ENCODE measurements around the gene SPATA31C2. TPM values are rescaled to one million over a fixed set of nuclear protein-coding genes. Genes with fewer than 3 reads are reported as not detected.

The SPATA31C2 gene
- total RNA-seq, 2 donors from 2014 or later, result not detected

GRCh38 chr9:88180081-88180765, 41.9 kb upstream of the SPATA31C2 start:
- Histone ChIP-seq H3K36me3 (ENCODE audit: control insufficient read depth, insufficient read depth, low read length) (no peaks in the 10 kb centered on the region), H3K9ac (ENCODE audit: extremely low read depth, low read length, poor library complexity, severe bottlenecking) (no peak overlapping the region), H3K9me3 (ENCODE audit: control insufficient read depth, low read length) (no peaks in the 10 kb centered on the region), H3K27me3 (ENCODE audit: control insufficient read depth, insufficient read depth, low read length, poor library complexity, severe bottlenecking) (no peaks in the 10 kb centered on the region), H3K4me3 (ENCODE audit: low read length) (no peak overlapping the region), H3K27ac (ENCODE audit: low read depth, low read length) (no peak overlapping the region), H3K4me1 (ENCODE audit: control insufficient read depth, insufficient read depth, low read length) (no peaks in the 10 kb centered on the region)
- H3K4me1 Mint-ChIP-seq, result no peaks in the 10 kb centered on the region
- TF ChIP-seq CTCF (conservative IDR thresholded peaks at IDR 0.05), result no peak
- 97 to 98% methylated on average over 13 to 23 of the region's 23 CpGs for WGBS, 2 experiments (ENCODE audit: insufficient coverage in 1 of 2, insufficient read length in 1 of 2)
- no peak overlapping the region for H3K27ac Mint-ChIP-seq
- no peaks in the 10 kb centered on the region for H3K27me3 Mint-ChIP-seq (ENCODE audit: insufficient read depth)
- no peaks in the 10 kb centered on the region for H3K36me3 Mint-ChIP-seq (ENCODE audit: low read depth)
- no peaks in the 10 kb centered on the region for H3K9me3 Mint-ChIP-seq
- DNase-seq, result no peak
- no peak overlapping the region for H3K4me3 Mint-ChIP-seq

DNA sequence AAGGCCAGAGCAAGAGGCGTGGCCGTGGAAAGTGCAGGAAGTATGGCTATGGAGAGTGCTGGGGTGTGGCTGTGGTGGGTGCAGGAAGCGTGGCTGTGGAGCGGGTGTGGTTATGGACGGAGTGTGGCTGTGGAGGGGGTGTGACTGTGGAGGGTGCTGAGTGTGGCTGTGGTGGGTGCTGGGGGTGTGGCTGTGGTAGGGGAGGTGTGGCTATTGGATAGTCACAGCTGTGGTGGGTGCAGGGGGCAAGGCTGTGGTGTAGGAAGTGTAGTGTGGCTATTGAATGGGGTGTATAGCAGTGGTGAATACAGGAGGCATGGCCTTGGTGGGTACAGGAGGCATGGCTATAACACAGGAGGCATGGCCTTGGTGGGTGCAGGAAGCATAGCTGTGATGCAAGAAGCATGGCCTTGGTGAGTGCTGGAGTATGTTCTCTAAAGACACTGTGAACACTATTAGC, 40.8 kb upstream of the SPATA31C2 start:
- Mint-ChIP-seq H3K9me3 (no peaks in the 10 kb centered on the region), H3K27me3 (ENCODE audit: insufficient read depth) (no peaks in the 10 kb centered on the region), H3K36me3 (ENCODE audit: low read depth) (no peaks in the 10 kb centered on the region), H3K4me1 (no peaks in the 10 kb centered on the region), H3K27ac (no peak overlapping the region), H3K4me3 (no peak overlapping the region)
- no peaks in the 10 kb centered on the region for H3K4me1 ChIP-seq (ENCODE audit: control insufficient read depth, insufficient read depth, low read length)
- TF ChIP-seq CTCF (conservative IDR thresholded peaks at IDR 0.05), result no peak
- no peak overlapping the region for H3K4me3 ChIP-seq (ENCODE audit: low read length)
- no peaks in the 10 kb centered on the region for H3K9me3 ChIP-seq (ENCODE audit: control insufficient read depth, low read length)
- no peak for DNase-seq
- no peaks in the 10 kb centered on the region for H3K27me3 ChIP-seq (ENCODE audit: control insufficient read depth, insufficient read depth, low read length, poor library complexity, severe bottlenecking)
- 92 to 94% methylated on average over 3 to 5 of the region's 5 CpGs for WGBS, 2 experiments (ENCODE audit: insufficient coverage in 1 of 2, insufficient read length in 1 of 2)
- no peak overlapping the region for H3K9ac ChIP-seq (ENCODE audit: extremely low read depth, low read length, poor library complexity, severe bottlenecking)
- H3K27ac ChIP-seq (ENCODE audit: low read depth, low read length), result no peak overlapping the region
- H3K36me3 ChIP-seq (ENCODE audit: control insufficient read depth, insufficient read depth, low read length), result no peaks in the 10 kb centered on the region

GRCh38 chr9:88178641-88179040, 40.4 kb upstream of the SPATA31C2 start:
- H3K27me3 ChIP-seq (ENCODE audit: control insufficient read depth, insufficient read depth, low read length, poor library complexity, severe bottlenecking), result no peaks in the 10 kb centered on the region
- TF ChIP-seq CTCF (conservative IDR thresholded peaks at IDR 0.05), result no peak
- 92 to 94% methylated on average over 3 to 6 of the region's 6 CpGs for WGBS, 2 experiments (ENCODE audit: insufficient coverage in 1 of 2, insufficient read length in 1 of 2)
- Mint-ChIP-seq H3K9me3 (no peaks in the 10 kb centered on the region), H3K27ac (no peak overlapping the region), H3K36me3 (ENCODE audit: low read depth) (no peaks in the 10 kb centered on the region), H3K4me1 (no peaks in the 10 kb centered on the region), H3K4me3 (no peak overlapping the region), H3K27me3 (ENCODE audit: insufficient read depth) (no peaks in the 10 kb centered on the region)
- H3K4me3 ChIP-seq (ENCODE audit: low read length), result no peak overlapping the region
- no peak overlapping the region for H3K9ac ChIP-seq (ENCODE audit: extremely low read depth, low read length, poor library complexity, severe bottlenecking)
- no peaks in the 10 kb centered on the region for H3K4me1 ChIP-seq (ENCODE audit: control insufficient read depth, insufficient read depth, low read length)
- no peaks in the 10 kb centered on the region for H3K36me3 ChIP-seq (ENCODE audit: control insufficient read depth, insufficient read depth, low read length)
- H3K27ac ChIP-seq (ENCODE audit: low read depth, low read length), result no peak overlapping the region
- no peaks in the 10 kb centered on the region for H3K9me3 ChIP-seq (ENCODE audit: control insufficient read depth, low read length)
- DNase-seq, result no peak

All from endodermal cell (in vitro differentiated cells).